Naive thymus-derived CD4-positive, alpha-beta T cell (primary cell): Measurements from ENCODE around the gene CLDN18. TPM values are rescaled to one million over a fixed set of nuclear protein-coding genes. Genes with fewer than 3 reads are reported as not detected.

Source experiments
- ATAC-seq: fragments of 150-1000 bp; cut with Tn5 transposase; 2 replicates; pipeline ENCODE4 v1.10.0; 2021; ENCODE audit warnings: mild to moderate bottlenecking, moderate library complexity
- CTCF ChIA-PET: fragments of 350-600 bp; sonication (Branson Sonifier 250); formaldehyde crosslinking; loops from one replicate; lab custom pipeline; 2021; ENCODE audit warnings: antibody characterized with exemption; lab: Charles Lee
- POLR2A ChIA-PET: fragments of 350-600 bp; sonication (Branson Sonifier 250); formaldehyde crosslinking; loops from one replicate; lab custom pipeline; 2021; ENCODE audit warnings: antibody characterized with exemption, inconsistent platforms; lab: Charles Lee
- DNase-seq, 9 donors: peaks; one replicate each; pipeline versions ENCODE4 v3.0.0 to v3.0.0-alpha.2; 2020 to 2022; ENCODE audit warnings: mixed read lengths in 1 of 9
- H3K27ac ChIP-seq: one replicate; pipeline ENCODE4 v1.7.0; 2013; ENCODE audit warnings: mild to moderate bottlenecking, low read depth, low read length, moderate library complexity
- H3K27me3 ChIP-seq, 2 donors: one replicate each; pipeline ENCODE4 v1.7.0; 2013; ENCODE audit warnings: low read length in 2 of 2, mild to moderate bottlenecking in 2 of 2, moderate library complexity in 2 of 2; ENCODE audit not compliant: control insufficient read depth in 2 of 2, insufficient read depth in 2 of 2
- H3K36me3 ChIP-seq, 3 experiments: 1 replicate in 2 of 3; 2 replicates in 1 of 3; pipeline ENCODE4 v1.7.0; 2013; ENCODE audit warnings: low read length in 3 of 3, mild to moderate bottlenecking in 3 of 3, moderate library complexity in 1 of 3; ENCODE audit not compliant: insufficient read depth in 3 of 3, control insufficient read depth in 2 of 3
- H3K4me1 ChIP-seq, 2 donors: one replicate each; pipeline ENCODE4 v1.7.0; 2013; ENCODE audit warnings: low read length in 2 of 2, mild to moderate bottlenecking in 2 of 2, moderate library complexity in 1 of 2; ENCODE audit not compliant: control insufficient read depth in 2 of 2, insufficient read depth in 2 of 2
- H3K4me3 ChIP-seq: 2 replicates; pipeline ENCODE4 v1.7.0; 2013; ENCODE audit warnings: mild to moderate bottlenecking, low read length
- H3K9me3 ChIP-seq, 3 experiments: 1 replicate in 2 of 3; 2 replicates in 1 of 3; pipeline ENCODE4 v1.7.0; 2013; ENCODE audit warnings: low read length in 3 of 3; ENCODE audit not compliant: control insufficient read depth in 2 of 3
- H3K27ac Mint-ChIP-seq, 9 donors: one replicate each; pipeline ENCODE4 v1.8.0; 2020 to 2022; ENCODE audit warnings: mixed read lengths in 9 of 9, mild to moderate bottlenecking in 8 of 9, moderate library complexity in 5 of 9, inconsistent platforms in 2 of 9
- H3K27me3 Mint-ChIP-seq, 5 donors: one replicate each; pipeline ENCODE4 v1.8.0; 2021 to 2022; ENCODE audit warnings: mixed read lengths in 5 of 5, mild to moderate bottlenecking in 1 of 5
- H3K36me3 Mint-ChIP-seq, 5 donors: one replicate each; pipeline ENCODE4 v1.8.0; 2020 to 2022; ENCODE audit warnings: mixed read lengths in 5 of 5, mild to moderate bottlenecking in 3 of 5, inconsistent platforms in 1 of 5
- H3K4me1 Mint-ChIP-seq, 7 donors: one replicate each; pipeline ENCODE4 v1.8.0; 2020 to 2022; ENCODE audit warnings: mixed read lengths in 7 of 7, mild to moderate bottlenecking in 3 of 7, inconsistent platforms in 1 of 7
- H3K4me3 Mint-ChIP-seq, 10 donors: one replicate each; pipeline ENCODE4 v1.8.0; 2020 to 2022; ENCODE audit warnings: mild to moderate bottlenecking in 10 of 10, mixed read lengths in 10 of 10, moderate library complexity in 6 of 10, inconsistent platforms in 2 of 10
- H3K9me3 Mint-ChIP-seq, 11 donors: one replicate each; pipeline ENCODE4 v1.8.0; 2020 to 2022; ENCODE audit warnings: mixed read lengths in 11 of 11, mild to moderate bottlenecking in 4 of 11, inconsistent platforms in 1 of 11, moderate library complexity in 1 of 11
- intact Hi-C, 2 donors: fragments of 100-400 bp; cut with micrococcal nuclease; formaldehyde crosslinking; loops; one replicate each; pipeline ENCODE4 v1.15.1; 2023
- polyA plus RNA-seq, 2 donors: library from polyadenylated mRNA; unstranded; fragments of 300-500 nt; fragmentation: Illumina TruSeq; gene quantifications; one replicate each; pipeline ENCODE4 v1.2.3, GENCODE V29; 2021
- total RNA-seq, 6 experiments: library from RNA in 5 of 6; stranded (reverse) in 5 of 6; gene quantifications; 1 replicate in 5 of 6; 2 replicates in 1 of 6; pipeline ENCODE4 v1.2.3 and lab custom pipeline; 2021 to 2026

Gene CLDN18
- total and polyA plus RNA-seq, 7 experiments from 2014 or later: not detected

- Mint-ChIP-seq H3K4me1 (peaks cover 0 to 30% (median 18%) of the 10 kb centered on the region in 7 donors), H3K27ac (peak overlapping the region in 3 of 9 donors; percentile 28 to 77 (median 63)), H3K27me3 (peaks cover 0 to 14% (median 5%) of the 10 kb centered on the region in 5 donors), H3K36me3 (no peaks in the 10 kb centered on the region), H3K9me3 (peaks cover 0 to 3% (median 0%) of the 10 kb centered on the region in 11 donors), H3K4me3 (peak overlapping the region in 4 of 10 donors; percentile 14 to 69 (median 52))
- ChIA-PET POLR2A (no interaction called here), CTCF (interaction anchor here (1.4 kb wide), 1 partner anchor 14 kb away, joined by 3 read pairs; no protein-coding TSS in a partner anchor)
- DNase-seq (no peak), ATAC-seq (no peak)
- Histone ChIP-seq H3K4me3 (no peak overlapping the region), H3K4me1 (peaks cover 0 to 4% of the 10 kb centered on the region in 2 donors), H3K27ac (no peak overlapping the region), H3K9me3 (no peaks in the 10 kb centered on the region), H3K36me3 (no peaks in the 10 kb centered on the region), H3K27me3 (no peaks in the 10 kb centered on the region)
- intact Hi-C loops: loop anchor here in 1 of 2 donors (5.0 kb wide), 1 partner anchor 34 kb away; the partner anchor contains the start of gene DZIP1L
These were observed 73.0 kb downstream of the CLDN18 start for GRCh38 chr3:138082992-138083386.

Other genes starting within 250 kb of the CLDN18 start
- not detected for gene SOX14, start 245.8 kb upstream of the CLDN18 start, total RNA-seq
- gene SOX14, start 245.8 kb upstream of the CLDN18 start, polyA plus RNA-seq: not detected
- under 1 TPM in 1 of 5 experiments, not detected in 4; 0.15 TPM for gene DZIP1L, start 105.4 kb downstream of the CLDN18 start, total RNA-seq
- gene DZIP1L, start 105.4 kb downstream of the CLDN18 start, polyA plus RNA-seq: not detected
- not detected for gene A4GNT, start 122.2 kb downstream of the CLDN18 start, total RNA-seq
- not detected for gene A4GNT, start 122.2 kb downstream of the CLDN18 start, polyA plus RNA-seq
- gene DBR1, start 164.8 kb downstream of the CLDN18 start, total RNA-seq: 10 to 100 TPM; 15.4 to 28.2 (median 20.8) TPM
- gene DBR1, start 164.8 kb downstream of the CLDN18 start, polyA plus RNA-seq: 10 to 100 TPM; 14.7 to 23.2 TPM
- 10 to 100 TPM; 51.9 to 72.3 (median 67.0) TPM for gene ARMC8, start 177.1 kb downstream of the CLDN18 start, total RNA-seq
- 10 to 100 TPM; 43.3 to 44.1 TPM for gene ARMC8, start 177.1 kb downstream of the CLDN18 start, polyA plus RNA-seq